Chondrocyte (in vitro differentiated cells): ENCODE data around the gene SMIM9. TPM values are rescaled to one million over a fixed set of nuclear protein-coding genes. Genes with fewer than 3 reads are reported as not detected.

Experiments
- DNase-seq: peaks from one replicate; pipeline ENCODE4 v3.0.0; 2021; ENCODE audit warnings: mixed read lengths, low spot score
- H3K27ac Mint-ChIP-seq: one replicate; pipeline ENCODE4 v1.8.0; 2021; ENCODE audit warnings: mild to moderate bottlenecking, moderate library complexity, mixed read lengths; ENCODE audit not compliant: unreplicated experiment
- H3K27me3 Mint-ChIP-seq: 2 replicates; pipeline ENCODE4 v1.8.0; 2021; ENCODE audit warnings: low read depth, mixed read lengths
- H3K36me3 Mint-ChIP-seq: 2 replicates; pipeline ENCODE4 v1.8.0; 2021; ENCODE audit warnings: low read depth, mixed read lengths
- H3K4me1 Mint-ChIP-seq: 2 replicates; pipeline ENCODE4 v1.8.0; 2021; ENCODE audit warnings: low read depth, mild to moderate bottlenecking, mixed read lengths
- H3K4me3 Mint-ChIP-seq: one replicate; pipeline ENCODE4 v1.8.0; 2021; ENCODE audit warnings: mild to moderate bottlenecking, moderate library complexity, mixed read lengths; ENCODE audit not compliant: unreplicated experiment
- H3K9me3 Mint-ChIP-seq: 2 replicates; pipeline ENCODE4 v1.8.0; 2021; ENCODE audit warnings: low read depth, mixed read lengths
- total RNA-seq: library from RNA; stranded (reverse); gene quantifications from 3 replicates; pipeline ENCODE4 v1.2.1, GENCODE V29; 2021
- TF ChIP-seq, protein P1 (sequence below): fragments of 200-600 bp; sonication (generic); IDR thresholded peaks from 2 replicates; pipeline ENCODE4 v1.5.0; 2021; ENCODE audit warnings: antibody characterized with exemption, mild to moderate bottlenecking, moderate library complexity

SMIM9 gene
- total RNA-seq, 1 donor from 2014 or later = not detected

GRCh38 chrX:154812341-154813101 lies 21.9 kb downstream of the SMIM9 start:
- H3K9me3 Mint-ChIP-seq = peaks cover 22% of the 10 kb centered on the region
- H3K36me3 Mint-ChIP-seq = no peaks in the 10 kb centered on the region
- no peak overlapping the region for H3K27ac Mint-ChIP-seq
- H3K27me3 Mint-ChIP-seq = peaks cover 8% of the 10 kb centered on the region
- DNase-seq = no peak
- TF ChIP-seq, protein P1, sequence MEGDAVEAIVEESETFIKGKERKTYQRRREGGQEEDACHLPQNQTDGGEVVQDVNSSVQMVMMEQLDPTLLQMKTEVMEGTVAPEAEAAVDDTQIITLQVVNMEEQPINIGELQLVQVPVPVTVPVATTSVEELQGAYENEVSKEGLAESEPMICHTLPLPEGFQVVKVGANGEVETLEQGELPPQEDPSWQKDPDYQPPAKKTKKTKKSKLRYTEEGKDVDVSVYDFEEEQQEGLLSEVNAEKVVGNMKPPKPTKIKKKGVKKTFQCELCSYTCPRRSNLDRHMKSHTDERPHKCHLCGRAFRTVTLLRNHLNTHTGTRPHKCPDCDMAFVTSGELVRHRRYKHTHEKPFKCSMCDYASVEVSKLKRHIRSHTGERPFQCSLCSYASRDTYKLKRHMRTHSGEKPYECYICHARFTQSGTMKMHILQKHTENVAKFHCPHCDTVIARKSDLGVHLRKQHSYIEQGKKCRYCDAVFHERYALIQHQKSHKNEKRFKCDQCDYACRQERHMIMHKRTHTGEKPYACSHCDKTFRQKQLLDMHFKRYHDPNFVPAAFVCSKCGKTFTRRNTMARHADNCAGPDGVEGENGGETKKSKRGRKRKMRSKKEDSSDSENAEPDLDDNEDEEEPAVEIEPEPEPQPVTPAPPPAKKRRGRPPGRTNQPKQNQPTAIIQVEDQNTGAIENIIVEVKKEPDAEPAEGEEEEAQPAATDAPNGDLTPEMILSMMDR = no peak
- no peak overlapping the region for H3K4me3 Mint-ChIP-seq
- peaks cover 3% of the 10 kb centered on the region for H3K4me1 Mint-ChIP-seq

DNA sequence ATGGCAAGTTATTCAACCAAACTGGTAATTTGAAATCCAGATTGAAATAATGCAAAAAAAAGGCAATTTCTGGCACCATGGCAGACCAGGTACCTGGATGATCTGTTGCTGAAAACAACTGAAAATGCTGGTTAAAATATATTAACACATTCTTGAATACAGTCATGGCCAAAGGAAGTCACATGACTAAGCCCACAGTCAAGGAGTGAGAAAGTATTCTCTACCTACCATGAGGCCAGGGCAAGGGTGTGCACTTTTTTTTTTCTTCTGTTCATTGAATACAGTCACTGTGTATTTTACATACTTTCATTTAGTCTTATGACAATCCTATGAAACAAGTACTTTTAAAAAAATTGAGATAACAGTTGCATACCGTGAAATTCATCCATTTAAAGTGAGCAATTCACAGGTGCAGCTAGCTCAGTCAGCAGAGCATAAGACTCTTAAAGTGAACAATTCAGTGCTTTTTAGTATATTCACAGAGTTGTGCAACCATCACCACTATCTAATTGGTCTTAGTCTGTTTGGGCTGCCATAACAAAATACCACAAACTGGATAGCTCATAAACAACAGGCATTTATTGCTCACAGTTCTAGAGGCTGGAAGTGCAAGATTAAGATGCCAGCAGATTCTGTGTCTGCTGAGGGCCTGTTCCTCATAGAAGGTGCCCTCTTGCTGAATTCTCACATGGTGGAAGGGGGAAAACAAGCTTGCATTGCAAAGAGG lies 24.4 kb downstream of the SMIM9 start:
- TF ChIP-seq, protein P1 = no peak
- Mint-ChIP-seq H3K4me3 (no peak overlapping the region), H3K36me3 (no peaks in the 10 kb centered on the region), H3K27ac (no peak overlapping the region), H3K4me1 (peaks cover 7% of the 10 kb centered on the region), H3K9me3 (peaks cover 36% of the 10 kb centered on the region), H3K27me3 (peaks cover 8% of the 10 kb centered on the region)
- no peak for DNase-seq

DNA sequence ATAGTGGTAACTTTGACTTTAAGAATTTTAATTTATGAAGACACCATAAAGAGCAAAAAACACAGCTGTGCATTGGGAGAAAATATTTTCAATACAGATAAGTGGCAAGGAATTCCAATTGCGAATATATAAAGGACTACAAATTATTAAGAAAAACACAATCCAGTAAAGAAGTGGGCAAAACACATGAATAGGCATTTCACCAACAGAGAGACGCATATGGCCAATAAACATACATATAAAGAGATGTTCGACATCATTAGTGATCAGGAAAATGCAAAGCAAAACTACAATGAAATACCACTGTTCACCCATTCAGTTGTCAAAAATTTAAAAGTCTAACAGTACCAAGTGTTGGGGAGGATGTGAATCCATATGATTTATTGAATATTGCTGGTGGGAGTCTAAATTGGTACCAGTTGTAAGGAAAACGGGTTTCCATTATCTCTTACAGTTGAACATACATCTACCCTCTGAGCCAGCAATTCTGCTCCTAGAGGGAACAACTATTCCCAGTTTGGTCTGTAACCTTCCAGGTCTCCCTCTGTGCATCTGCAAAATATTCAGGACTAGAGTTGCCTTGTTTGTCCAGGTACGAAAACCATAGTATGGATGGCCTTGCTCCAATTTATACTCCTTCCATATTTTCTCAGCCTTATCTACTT lies 27.5 kb downstream of the SMIM9 start:
- Mint-ChIP-seq H3K27me3 (no peaks in the 10 kb centered on the region), H3K4me3 (no peak overlapping the region), H3K36me3 (no peaks in the 10 kb centered on the region), H3K27ac (no peak overlapping the region), H3K4me1 (peaks cover 14% of the 10 kb centered on the region), H3K9me3 (peaks cover 36% of the 10 kb centered on the region)
- DNase-seq = no peak
- TF ChIP-seq, protein P1 = no peak

GRCh38 chrX:154805696-154806091 lies 28.8 kb downstream of the SMIM9 start:
- TF ChIP-seq, protein P1 = no peak
- Mint-ChIP-seq H3K27me3 (no peaks in the 10 kb centered on the region), H3K27ac (peak overlapping the region; percentile 88), H3K9me3 (peaks cover 33% of the 10 kb centered on the region), H3K36me3 (no peaks in the 10 kb centered on the region), H3K4me3 (peak overlapping the region; percentile 87), H3K4me1 (peaks cover 14% of the 10 kb centered on the region)
- DNase-seq = no peak
